AG10803 (cell line): Measurements from ENCODE around the gene GLMN.
A peak's percentile ranks its signal among the peaks of the same experiment; 100 is the strongest.
"Not testable (repeated sequence)": the region's sequence is repeated elsewhere in the genome, so short reads cannot be mapped to it uniquely, and the experiment has no call there.

ENCODE experiments used
- DNase-seq: peaks from one replicate; pipeline ENCODE4 v3.0.0; 2010; ENCODE audit warnings: low read depth
- H3K4me3 ChIP-seq: 2 replicates; pipeline ENCODE4 v1.5.1; 2011; ENCODE audit warnings: mild to moderate bottlenecking, low read length, control low read depth
- CTCF ChIP-seq: conservative IDR thresholded peaks from 2 replicates; pipeline ENCODE4 v1.5.1; 2011; ENCODE audit warnings: mild to moderate bottlenecking, low read length, control low read depth, inconsistent platforms

Gene GLMN

GRCh38 chr1:92262516-92262915 lies 36.3 kb downstream of the GLMN start:
- TF ChIP-seq CTCF, result no peak
- no peak for DNase-seq
- H3K4me3 ChIP-seq, result no peak overlapping the region

- no peak overlapping the region for H3K4me3 ChIP-seq
- no peak for TF ChIP-seq CTCF
- peak; percentile 1 for DNase-seq
These were observed 39.4 kb downstream of the GLMN start for GRCh38 chr1:92259350-92259749.

GRCh38 chr1:92254714-92255113 lies 44.1 kb downstream of the GLMN start:
- not testable (repeated sequence) for H3K4me3 ChIP-seq, DNase-seq

- no peak overlapping the region for H3K4me3 ChIP-seq
- TF ChIP-seq CTCF, result no peak
- DNase-seq, result peak; percentile 1
These were observed 54.4 kb downstream of the GLMN start for GRCh38 chr1:92244376-92244775.

GRCh38 chr1:92240034-92240433 lies 58.8 kb downstream of the GLMN start:
- TF ChIP-seq CTCF, result no peak
- no peak overlapping the region for H3K4me3 ChIP-seq
- DNase-seq, result no peak

- H3K4me3 ChIP-seq, result no peak overlapping the region
- no peak for TF ChIP-seq CTCF
- DNase-seq, result no peak
These were observed 68.1 kb downstream of the GLMN start for GRCh38 chr1:92230736-92231135.

GRCh38 chr1:92228401-92228800 lies 70.4 kb downstream of the GLMN start:
- DNase-seq, result no peak
- H3K4me3 ChIP-seq, result no peak overlapping the region
- TF ChIP-seq CTCF, result no peak

GRCh38 chr1:92219028-92219427 lies 79.8 kb downstream of the GLMN start:
- no peak for TF ChIP-seq CTCF
- no peak overlapping the region for H3K4me3 ChIP-seq
- no peak for DNase-seq
